ENCODE measurements around the gene CPNE4.

GRCh38 chr3:131723343-131723742, 311.5 kb downstream of the CPNE4 start:
- no peak for TF ChIP-seq POLR2A (IDR thresholded peaks at IDR 0.05)
- no peak for TF ChIP-seq CTCF (IDR thresholded peaks at IDR 0.05 in 4 of 5, conservative IDR thresholded peaks at IDR 0.05 in 1 of 5)
